LoVo (cell line): ENCODE results near the gene PTGDR2.

Source experiments
- DNase-seq: peaks from one replicate; pipeline ENCODE4 v3.0.0-alpha.2; 2016; ENCODE audit warnings: low spot score

PTGDR2 gene

DNA sequence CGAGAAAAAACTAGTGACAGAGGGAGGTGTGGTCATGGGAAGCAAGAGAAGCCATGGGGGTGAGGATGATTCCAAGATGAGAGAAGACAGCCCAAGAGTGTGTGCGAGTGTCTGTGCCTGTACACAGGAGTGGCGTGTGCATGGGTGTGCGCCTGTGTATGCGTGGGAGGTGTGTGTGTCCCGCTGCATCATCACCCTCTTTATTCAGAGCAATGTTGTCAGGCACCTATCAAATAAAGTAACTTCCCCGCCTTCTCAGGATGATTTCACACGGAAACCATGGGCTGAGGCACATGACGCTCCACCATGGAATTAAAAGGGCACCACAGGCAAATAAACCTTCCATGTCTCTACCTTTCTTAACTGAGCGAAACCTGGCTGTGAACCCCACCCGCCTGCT lies 46.1 kb downstream of the PTGDR2 start:
- no peak for DNase-seq

DNA sequence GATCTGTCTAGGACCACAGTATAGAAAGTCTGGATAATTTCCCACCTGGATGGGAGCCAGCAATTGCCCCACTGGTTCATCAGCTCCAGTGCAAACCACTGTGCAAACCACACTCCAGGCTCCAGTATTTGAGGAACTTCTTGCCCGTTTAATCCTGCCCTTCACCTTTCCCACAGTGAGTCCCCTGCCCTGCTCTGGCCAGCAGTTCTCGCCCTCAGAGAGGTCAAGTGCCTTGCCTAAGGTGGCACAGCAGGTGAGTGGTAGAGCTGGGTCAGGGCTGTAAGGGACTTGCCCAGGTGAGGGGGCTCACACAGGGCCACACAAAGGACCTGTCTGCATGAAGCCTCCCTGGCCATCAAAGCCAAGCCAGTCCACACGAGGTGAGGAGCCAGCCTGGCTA lies 46.5 kb downstream of the PTGDR2 start:
- DNase-seq: no peak

DNA sequence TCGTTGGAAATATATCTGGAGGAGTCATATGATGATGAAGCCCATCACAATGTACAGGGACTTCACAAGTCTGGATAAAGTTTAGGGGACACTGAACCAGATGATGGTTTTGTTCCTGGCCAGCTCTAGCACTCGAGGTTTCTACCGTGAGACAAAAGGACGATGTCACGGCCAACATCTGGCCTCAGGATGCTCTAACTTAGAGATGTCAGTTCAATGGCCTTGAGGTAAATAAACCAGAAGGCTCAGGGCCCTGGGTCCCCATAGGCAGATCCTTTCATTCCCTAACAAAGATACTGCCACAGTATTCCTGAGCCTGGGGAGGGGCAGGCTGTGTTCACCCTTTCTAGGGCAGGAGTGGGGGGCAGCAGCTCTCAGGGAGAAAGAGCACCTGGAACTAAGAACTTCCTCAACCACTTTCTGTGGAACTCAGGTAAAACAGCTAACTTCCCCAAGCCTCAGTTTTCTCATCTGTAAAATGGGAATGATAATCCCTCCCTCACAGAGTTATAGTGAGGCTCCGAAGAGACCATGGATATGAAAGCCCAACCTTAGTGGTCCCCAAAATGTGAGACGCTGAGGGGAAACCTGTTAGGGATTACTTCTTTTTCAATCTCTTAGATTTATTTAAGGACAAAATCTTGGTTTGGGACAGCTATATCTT lies 52.3 kb downstream of the PTGDR2 start:
- DNase-seq: no peak

DNA sequence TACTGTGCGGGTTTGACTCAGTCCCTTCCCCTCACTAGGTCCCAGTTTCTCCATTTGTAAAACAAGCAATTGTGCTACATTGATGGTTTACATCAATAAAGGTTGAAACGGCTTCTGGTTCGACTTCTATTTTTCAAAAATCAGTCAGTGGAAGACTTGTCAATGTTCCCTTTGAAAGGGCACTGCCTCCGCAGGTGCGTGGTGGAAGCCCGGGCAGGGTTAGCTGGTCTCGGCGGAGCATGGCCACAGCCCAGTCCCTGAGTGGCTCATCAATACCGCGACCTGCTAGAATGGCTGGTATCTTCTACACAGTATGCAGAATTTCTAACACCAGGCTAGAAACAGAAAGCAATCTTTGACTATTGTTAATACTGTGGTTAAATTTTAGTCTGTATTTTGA lies 54.6 kb downstream of the PTGDR2 start:
- no peak for DNase-seq
